ENCODE measurements around the gene CDKN2B. TPM values are rescaled to one million over a fixed set of nuclear protein-coding genes. Genes with fewer than 3 reads are reported as not detected.
"Not testable (repeated sequence)": the region's sequence is repeated elsewhere in the genome, so short reads cannot be mapped to it uniquely, and the experiment has no call there.

The CDKN2B gene, protein sequence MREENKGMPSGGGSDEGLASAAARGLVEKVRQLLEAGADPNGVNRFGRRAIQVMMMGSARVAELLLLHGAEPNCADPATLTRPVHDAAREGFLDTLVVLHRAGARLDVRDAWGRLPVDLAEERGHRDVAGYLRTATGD
- total RNA-seq: 4.0 TPM

DNA sequence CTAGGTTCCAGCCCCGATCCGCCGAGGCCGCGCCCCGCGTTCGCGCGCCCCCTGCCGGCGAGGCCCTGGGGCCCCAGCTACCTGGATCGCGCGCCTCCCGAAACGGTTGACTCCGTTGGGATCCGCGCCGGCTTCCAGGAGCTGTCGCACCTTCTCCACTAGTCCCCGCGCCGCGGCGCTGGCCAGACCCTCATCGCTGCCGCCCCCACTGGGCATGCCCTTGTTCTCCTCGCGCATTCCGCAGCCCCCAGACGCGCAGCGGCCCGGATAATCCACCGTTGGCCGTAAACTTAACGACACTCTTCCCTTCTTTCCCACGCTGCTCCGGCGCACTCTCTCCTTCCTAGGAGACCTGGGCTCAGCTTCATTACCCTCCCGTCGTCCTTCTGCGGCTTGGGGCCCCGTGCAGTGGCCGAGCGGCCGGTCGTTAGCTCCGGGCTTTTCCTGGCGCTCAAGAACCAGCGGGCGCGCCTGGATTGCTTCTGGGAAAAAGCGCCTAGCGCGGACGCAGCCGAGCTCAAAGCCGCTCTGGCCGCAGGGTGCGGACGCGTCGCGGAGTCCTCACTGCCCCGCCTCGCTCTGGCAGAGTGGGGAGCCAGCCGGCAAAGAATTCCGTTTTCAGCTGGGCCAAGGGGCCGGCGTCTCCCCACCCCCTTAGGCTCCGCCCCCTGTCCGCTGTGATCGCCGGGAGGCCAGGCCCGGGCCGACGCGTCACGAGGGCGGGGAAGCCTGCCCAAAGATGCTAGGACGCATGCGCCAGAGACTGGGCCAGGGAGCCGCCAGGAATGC is at the start of gene CDKN2B:
Gene CDKN2B (minus strand): TSS at position 589 of the 789 bp plus-strand sequence. CDS start 352 bp downstream, at position 237.
- peak; percentile 99 for ATAC-seq
- intact Hi-C loops (cut with DNase I): no loop called here
- DNase-seq (ENCODE audit: low spot score): peak; percentile 98

DNA sequence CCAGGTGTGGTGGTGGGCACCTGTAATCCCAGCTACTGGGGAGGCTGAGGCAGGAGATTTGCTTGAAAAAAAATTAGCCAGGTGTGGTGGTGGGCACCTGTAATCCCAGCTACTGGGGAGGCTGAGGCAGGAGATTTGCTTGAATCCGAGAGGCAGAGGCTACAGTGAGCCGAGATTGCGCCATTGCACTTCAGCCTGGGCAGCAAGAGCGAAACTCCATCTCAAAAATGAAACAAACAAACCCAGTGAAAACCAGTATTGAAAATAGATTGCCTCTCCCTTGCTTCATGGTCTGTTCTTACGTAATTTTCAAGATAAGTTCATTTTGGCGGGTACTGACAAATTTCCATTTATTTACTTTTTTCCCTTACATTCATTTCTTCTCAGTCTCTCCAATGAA is 48.9 kb upstream of the CDKN2B start:
- DNase-seq (ENCODE audit: low spot score); intact Hi-C loops (cut with DNase I); ATAC-seq: not testable (repeated sequence)

DNA sequence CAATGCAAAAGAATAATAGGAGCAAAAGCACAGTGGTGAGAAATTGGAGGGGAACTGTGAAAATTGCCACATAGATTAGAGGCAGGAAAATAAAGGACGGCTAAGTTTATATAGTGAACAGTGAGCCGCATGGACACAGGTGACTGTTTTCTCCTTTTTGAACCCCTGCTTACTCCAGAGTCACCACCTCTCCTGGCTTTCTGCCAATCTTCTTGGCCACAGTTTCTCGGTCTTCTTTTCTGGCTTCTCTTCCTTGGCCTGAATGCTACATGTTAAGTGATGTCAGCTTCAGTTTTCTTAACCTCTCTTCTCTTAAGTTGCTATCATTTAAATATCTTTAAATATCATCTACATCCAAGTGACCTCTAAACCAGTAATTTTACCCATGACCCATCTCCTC is 47.3 kb upstream of the CDKN2B start:
- DNase-seq (ENCODE audit: low spot score) (no peak), ATAC-seq (no peak)
- intact Hi-C loops (cut with DNase I): no loop called here

DNA sequence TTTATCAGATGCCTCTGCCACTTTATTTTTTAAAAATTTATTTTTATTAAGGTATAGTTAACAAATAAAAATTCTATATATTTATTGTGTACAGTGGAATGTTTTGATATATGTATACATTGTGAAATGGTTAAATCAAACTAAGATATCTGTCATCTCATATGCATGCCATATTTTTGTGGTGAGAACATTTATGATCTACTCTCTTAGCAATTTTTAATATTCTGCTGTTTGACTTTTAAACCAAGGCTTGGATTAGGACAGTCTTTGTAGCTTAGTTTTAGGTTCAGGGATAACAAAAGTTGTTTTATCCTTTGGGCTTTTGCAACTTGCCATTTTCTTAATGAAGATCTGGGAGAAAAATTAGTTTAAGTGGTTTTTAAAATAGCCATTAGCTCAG is 46.0 kb upstream of the CDKN2B start:
- intact Hi-C loops (cut with DNase I): no loop called here
- no peak for ATAC-seq
- DNase-seq (ENCODE audit: low spot score): no peak

DNA sequence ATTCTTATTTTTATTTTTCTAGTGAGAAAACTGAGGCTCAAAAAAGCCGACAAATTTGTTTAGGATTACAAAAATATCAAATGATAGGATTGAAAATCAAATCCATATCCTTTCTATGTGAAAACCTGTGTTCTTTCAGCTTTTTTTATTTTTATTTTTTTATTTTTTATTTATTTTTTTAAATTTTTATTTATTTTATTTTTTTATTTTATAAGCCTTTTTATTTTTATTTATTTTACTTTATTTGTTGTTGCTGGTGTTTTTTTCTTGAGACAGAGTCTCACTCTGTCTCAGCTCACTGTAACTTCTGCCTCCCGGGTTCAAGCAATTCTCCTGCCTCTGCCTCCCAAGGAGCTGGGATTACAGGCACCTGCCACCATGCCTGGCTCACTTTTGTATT is 45.4 kb upstream of the CDKN2B start:
- no peak for DNase-seq (ENCODE audit: low spot score)
- intact Hi-C loops (cut with DNase I): no loop called here
- ATAC-seq: no peak

DNA sequence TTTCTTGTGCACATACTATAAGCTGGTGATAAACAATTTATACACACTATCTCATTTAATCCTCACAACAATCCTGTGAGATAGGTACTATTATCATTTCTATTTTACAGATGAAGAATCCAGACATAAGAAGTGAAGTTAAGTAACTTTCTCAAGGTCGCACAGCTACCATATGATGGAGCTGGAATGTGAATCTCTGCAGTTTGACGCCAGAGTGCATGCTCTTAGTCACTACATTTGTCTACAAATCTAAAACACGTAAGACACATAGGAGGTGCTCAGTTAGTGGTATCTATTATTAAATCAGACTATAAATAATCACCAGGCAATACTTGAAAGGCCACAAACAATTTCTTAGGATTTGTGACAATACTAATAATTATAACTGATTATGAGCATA is 45.0 kb upstream of the CDKN2B start:
- no peak for ATAC-seq
- intact Hi-C loops (cut with DNase I): no loop called here
- no peak for DNase-seq (ENCODE audit: low spot score)

DNA sequence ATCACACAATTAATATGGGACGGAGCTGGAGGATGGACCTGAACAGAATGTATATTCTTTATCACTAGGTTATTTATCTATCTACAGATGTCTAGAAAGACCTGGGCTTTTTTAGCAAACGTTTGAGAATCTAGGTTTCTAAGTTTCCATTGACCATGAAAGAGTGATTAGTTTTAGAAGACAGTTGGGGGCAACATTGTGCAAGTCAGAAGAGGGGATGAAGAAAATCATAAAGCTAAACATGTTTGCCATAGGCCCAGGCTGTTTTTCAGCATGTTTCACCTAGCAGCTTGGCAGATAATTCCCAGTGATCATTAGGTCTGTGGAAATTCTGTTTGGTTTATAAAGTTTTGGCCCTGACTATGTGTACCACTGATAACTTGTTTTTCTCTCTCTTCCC is 44.1 kb upstream of the CDKN2B start:
- intact Hi-C loops (cut with DNase I): no loop called here
- DNase-seq (ENCODE audit: low spot score) (no peak), ATAC-seq (peak; percentile 25)

DNA sequence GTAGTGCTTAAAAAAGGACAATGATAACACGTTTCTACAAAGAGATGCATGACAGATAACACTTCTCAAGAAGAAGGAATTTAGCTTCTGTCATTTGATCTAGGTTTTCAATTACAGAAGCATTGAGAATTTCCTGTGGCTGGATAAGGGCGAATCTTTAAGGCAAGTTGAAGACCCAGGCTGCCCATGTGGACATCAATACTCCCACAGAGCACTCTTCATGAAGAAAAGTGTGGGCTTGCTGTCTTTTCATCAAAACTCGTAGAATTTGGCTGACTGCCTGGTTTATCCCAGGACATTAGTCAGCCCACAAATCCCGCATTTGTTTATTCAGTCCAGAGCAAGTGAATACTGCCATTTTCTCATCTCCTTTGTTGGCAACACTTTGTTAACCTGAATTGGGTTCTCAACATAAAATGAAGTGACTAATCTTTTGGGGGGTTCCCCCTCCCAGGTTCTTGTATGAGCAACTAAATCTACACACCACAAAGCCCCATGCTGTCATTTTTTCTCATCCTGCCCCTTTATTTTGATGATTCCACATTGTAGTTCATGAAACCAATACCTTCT is 43.4 kb upstream of the CDKN2B start:
- DNase-seq (ENCODE audit: low spot score) (no peak), ATAC-seq (peak; percentile 62)
- intact Hi-C loops (cut with DNase I): no loop called here

DNA sequence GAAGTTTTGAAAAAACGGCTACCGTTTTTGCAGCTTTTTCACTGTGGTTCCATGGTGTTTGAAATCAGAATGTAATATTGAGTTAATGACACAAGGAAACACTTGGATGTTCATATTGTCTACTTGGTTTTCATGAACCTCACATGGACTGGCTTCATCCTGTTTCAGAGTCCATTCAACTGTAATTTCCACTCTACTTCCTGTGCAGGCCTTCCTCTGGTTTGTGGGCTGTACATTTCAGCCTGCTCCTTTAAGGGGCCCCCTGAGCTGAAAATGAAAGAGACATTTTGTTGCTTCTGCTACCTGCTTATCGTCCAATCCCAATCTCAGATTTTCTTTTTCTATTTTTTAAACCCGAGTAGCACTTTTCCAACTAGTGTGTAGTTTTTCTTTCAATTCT is 41.8 kb upstream of the CDKN2B start:
- no peak for DNase-seq (ENCODE audit: low spot score)
- ATAC-seq: no peak
- intact Hi-C loops (cut with DNase I): no loop called here

DNA sequence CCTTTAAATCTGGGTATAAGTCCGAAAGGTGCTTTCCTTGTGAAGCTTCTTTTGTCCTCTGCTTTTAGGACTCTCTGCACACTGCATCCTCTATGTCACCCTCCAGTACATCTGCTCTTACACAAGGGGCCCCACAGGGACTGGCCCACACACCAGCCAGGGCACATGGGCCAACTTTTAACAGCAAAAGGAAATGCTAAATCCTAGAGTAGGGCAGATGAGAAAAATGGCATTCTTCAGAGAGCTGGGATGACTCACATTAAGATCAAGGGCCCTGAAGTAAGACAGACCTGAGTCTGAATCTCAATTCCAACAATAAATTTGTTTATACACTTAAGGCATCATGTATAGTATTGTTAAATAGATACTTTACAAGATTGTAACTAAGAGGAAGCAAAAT is 40.3 kb upstream of the CDKN2B start:
- ATAC-seq: peak; percentile 62
- no peak for DNase-seq (ENCODE audit: low spot score)

DNA sequence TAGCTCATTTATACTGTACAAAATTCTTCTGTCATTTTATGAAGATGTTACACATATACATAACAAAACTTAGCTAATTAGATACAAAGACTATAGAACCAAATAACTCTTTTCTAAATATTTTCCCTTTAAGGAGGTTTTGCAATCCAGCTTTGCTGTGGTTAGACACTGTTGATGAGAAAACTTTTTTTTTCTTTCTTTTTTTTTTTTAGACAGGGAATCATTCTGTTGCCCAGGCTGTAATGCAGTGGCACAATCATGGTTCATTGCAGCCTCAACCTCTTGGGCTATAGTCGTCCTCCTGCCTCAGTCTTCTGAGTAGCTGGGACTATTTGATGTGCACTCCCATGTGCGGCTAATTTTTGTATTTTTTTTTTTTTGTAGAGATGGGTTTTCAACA is 38.5 kb upstream of the CDKN2B start:
- ATAC-seq: no peak
- intact Hi-C loops (cut with DNase I): no loop called here
- DNase-seq (ENCODE audit: low spot score): no peak

More for the DNA sequence above, 40.3 kb upstream of the CDKN2B start:
- intact Hi-C loops (cut with DNase I): no loop called here

DNA sequence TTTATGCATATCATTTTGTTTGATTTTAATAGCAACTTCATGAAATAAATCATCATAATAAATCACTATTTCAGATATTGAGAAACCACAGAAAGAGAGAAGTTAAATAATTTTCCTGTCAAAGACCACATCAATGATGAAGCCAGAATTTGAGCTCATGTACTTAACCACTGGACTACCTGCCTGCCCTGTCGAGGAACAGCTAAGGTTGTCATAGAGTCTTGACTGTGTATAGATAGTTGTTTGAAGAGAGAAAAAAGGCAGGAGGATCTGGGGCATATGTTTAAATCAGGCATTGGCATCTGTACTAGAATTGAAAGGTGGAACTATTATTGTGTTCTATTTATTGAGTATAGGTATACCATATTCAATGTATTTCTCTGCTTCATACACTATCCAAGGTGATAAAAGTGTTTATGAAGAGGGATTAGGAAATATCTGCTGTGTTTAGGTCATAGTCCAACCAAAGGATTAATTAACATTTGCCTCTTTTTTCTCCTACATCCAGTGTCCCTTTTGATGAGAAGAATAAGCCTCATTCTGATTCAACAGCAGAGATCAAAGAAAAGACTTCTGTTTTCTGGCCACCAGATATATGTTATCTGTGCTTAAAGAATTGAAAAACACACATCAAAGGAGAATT is 37.3 kb upstream of the CDKN2B start:
- DNase-seq (ENCODE audit: low spot score) (no peak), ATAC-seq (no peak)
- intact Hi-C loops (cut with DNase I): no loop called here

DNA sequence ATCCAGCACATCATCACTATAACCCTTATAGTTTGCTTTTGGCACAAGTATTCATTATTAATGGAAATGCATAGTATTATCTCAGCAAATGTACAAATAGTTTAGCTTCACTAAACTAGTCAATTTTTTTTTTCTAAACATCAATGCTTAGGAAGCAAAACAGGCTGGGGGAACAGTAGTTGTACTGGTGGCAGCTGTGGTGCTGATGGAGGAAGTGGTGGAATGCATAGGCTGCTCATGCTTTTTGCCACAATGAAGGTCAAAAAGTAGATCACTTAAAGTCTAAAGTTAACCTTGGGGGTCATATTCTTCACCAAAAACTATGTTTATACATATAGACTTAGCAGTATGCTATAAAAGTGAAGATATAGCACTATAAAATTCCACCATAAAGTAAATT is 36.3 kb upstream of the CDKN2B start:
- ATAC-seq: no peak
- intact Hi-C loops (cut with DNase I): no loop called here
- DNase-seq (ENCODE audit: low spot score): no peak

DNA sequence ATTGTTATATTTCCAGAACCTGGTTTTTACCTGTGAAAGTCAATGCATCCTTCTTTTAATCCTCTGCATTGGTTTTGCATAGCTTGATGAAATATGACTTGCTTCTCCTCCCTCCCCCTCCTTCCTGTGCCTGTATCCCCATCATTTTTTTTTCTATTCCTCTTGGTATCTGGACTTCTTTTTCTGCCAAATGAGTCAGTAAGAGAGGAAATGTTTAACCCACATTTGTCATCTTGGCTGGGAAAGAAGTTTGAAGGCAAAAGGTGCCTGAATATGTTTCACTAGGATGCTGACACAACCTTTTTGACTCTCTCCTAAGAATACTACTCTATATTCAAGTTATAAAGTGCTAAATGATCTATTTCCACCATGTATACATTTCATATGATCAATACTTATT is 35.5 kb upstream of the CDKN2B start:
- intact Hi-C loops (cut with DNase I): no loop called here
- ATAC-seq (no peak), DNase-seq (ENCODE audit: low spot score) (no peak)

DNA sequence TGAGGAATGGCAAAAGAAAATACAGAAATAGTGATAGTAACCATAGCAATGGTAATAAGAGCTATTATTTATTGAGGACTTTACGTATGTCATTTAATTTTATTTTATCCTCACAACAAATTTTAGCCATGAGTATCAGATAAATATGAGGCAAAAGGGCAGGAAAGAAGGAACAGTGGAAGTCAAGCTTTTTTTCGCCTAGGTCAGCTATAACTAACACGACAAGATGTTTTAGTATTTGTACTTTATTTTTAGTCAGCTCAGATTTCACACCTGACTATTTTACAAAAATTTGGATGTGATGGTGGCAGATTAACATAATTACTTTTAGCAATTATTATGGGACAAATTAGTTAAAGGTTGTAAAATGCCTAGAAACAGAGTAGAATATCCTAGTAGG is 34.8 kb upstream of the CDKN2B start:
- DNase-seq (ENCODE audit: low spot score) (no peak), ATAC-seq (no peak)
- intact Hi-C loops (cut with DNase I): no loop called here

DNA sequence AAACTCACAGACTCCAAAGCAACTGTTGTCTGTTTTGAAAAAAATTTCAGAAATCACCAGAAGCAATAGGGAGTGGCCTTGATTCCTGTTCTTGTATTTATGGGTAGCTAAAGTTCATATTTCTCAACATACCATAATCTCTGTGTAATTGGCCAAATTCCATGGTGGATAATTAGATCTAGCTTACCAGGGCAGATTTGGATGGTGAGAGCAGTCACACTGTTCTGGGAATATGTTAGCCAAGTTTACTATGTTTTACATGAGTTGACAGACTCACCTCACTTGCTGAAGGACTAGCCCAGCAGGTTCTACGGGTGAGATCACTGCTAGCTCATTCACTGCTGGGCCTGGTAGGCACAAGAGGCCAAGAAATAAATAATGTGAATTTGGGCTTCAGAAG is 32.7 kb upstream of the CDKN2B start:
- intact Hi-C loops (cut with DNase I): no loop called here
- DNase-seq (ENCODE audit: low spot score) (no peak), ATAC-seq (no peak)

DNA sequence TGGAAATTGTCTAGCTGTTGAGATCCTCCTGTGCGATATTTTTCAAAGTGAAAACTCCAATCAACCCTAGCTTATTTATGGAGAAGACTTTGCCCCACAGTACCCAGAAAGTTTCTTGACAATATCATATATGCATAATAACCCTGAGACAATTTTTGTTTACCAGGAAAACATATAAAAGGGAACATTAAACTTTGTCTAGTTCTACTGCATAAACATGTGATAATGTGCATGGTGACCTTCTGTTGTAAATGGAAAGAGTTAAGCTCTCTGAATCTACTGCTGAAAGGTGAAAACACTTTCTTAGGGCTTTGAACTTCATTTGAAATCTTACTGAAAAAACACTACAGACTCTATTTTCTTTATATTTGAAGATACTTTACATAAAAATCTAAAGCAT is 32.2 kb upstream of the CDKN2B start:
- intact Hi-C loops (cut with DNase I): no loop called here
- ATAC-seq (no peak), DNase-seq (ENCODE audit: low spot score) (no peak)

DNA sequence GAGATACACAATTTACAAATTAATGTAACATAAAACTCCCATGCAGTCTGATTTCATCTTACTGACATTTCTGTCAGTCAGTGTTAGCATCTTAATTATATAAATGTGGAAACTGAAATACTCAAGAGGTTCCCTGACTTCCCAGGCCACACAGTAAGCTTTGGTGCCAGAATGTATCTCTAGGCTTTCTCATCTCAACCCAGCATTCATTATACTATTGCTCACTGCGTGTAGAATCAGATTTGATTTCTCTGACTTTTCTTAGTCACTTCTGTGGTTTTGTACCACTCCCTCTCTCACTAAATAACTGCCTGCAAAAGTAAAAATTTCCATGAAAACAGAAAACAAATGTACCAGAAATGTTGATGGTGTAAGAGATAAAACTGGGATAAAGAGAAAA is 31.7 kb upstream of the CDKN2B start:
- DNase-seq (ENCODE audit: low spot score) (no peak), ATAC-seq (no peak)
- intact Hi-C loops (cut with DNase I): no loop called here

DNA sequence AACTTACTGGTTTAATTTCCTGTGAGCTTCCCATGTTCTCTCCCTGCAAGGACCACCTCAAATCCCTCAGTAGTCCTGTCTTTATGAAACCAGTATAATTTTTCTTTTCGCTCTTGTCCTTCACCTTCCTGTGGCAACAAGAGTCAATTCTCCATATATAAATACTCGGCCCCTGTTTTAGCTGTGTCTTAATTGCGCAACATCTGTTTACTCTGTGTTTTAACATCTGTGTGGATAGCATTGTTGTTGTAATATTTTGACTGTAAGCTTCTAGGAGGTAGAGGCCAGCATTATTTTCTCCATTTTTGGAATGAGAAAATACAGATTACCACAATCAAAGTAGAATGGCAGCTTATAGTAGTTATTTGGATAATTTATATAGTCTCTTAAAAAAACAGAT is 30.2 kb upstream of the CDKN2B start:
- ATAC-seq (peak; percentile 65), DNase-seq (ENCODE audit: low spot score) (no peak)
- intact Hi-C loops (cut with DNase I): no loop called here

DNA sequence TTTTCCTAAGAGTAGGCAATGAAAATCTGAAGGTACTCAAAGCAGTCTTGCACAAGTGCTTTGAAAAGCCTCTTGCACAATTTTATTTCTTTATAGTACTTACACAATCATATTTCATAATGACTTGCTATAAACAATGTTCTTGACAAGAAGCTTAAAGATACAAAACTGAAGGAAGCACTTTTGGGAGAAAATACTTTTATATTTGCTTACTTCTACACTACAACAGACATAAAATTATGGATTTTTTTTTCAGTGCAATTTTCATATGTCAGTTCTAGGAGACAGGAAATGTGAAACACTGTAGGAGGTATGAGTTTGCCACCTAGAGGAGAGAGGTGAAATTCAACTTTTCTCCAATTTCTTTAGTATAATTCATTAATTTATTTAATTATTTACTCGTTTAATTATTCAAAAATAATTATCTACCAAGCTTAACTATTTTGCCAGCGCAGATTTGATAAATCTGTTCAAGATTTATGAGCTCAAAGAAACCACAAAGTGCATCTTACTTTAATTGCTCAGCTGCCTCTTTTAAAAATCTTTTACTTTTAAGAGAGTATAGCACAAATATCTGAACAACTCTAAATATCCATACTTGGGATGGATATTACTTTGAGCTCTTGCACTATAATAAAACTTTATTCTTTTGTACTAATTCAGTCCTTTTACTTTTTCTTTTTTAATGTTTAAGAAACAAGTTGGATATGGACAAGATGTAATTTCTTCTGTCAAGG is 29.0 kb upstream of the CDKN2B start:
- DNase-seq (ENCODE audit: low spot score) (no peak), ATAC-seq (peak; percentile 55)
- intact Hi-C loops (cut with DNase I): no loop called here

All from sciatic nerve (tissue), 2 donors.